ENCODE measurements around the gene CCDC13. TPM values are rescaled to one million over a fixed set of nuclear protein-coding genes. Genes with fewer than 3 reads are reported as not detected.
A peak's percentile ranks its signal among the peaks of the same experiment; 100 is the strongest.

Gene CCDC13
- total and polyA plus RNA-seq, 7 donors, result 0.30 to 1.2 (median 0.64) TPM

DNA sequence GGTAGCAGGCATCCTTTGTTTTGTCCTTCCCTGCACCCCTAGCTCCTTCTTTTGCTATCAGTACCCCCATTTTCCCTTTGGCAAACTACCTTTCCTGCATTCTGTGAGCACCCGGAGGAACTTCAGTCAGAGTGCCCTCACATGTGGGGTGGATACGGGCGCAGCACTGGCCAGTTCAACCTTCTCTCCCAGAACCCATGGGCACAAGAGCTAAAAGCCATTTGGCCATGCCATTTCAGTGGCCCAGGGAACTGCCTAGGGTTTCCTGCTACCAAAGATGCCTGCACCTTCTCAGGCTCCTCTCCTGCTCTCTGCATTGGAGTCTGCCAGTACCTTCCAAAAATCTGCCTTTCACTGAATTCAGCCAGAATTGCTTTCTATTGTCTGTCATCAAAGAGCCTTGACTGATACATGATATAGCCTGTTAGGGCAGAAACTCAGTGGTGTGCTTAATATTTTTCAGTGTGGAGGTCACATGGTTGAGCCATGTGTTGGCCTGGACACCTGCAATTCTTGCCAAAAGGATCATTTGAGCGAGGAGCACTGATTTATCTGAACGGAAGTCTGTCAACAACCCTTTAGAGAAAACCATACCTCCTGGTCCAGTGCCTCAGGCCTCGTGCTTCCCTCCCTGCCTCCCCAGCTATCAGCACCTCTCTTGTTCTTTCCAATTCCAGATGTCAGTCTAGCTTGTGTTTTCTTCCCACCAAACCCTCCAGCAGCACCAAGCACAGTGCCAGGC lies 43.5 kb downstream of the CCDC13 start:
- TF ChIP-seq, protein P1, sequence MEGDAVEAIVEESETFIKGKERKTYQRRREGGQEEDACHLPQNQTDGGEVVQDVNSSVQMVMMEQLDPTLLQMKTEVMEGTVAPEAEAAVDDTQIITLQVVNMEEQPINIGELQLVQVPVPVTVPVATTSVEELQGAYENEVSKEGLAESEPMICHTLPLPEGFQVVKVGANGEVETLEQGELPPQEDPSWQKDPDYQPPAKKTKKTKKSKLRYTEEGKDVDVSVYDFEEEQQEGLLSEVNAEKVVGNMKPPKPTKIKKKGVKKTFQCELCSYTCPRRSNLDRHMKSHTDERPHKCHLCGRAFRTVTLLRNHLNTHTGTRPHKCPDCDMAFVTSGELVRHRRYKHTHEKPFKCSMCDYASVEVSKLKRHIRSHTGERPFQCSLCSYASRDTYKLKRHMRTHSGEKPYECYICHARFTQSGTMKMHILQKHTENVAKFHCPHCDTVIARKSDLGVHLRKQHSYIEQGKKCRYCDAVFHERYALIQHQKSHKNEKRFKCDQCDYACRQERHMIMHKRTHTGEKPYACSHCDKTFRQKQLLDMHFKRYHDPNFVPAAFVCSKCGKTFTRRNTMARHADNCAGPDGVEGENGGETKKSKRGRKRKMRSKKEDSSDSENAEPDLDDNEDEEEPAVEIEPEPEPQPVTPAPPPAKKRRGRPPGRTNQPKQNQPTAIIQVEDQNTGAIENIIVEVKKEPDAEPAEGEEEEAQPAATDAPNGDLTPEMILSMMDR (IDR thresholded peaks at IDR 0.05), result no peak
- no peak overlapping the region for H3K4me3 ChIP-seq
- no peaks in the 10 kb centered on the region for H3K36me3 ChIP-seq (ENCODE audit: insufficient read depth in 1 of 2, low read depth in 1 of 2)
- 36 to 58% (median 50%) methylated on average over 6 of the region's 6 CpGs for WGBS, 3 donors
- peak; percentile 27 to 73 (median 62) for ATAC-seq
- H3K27me3 ChIP-seq (ENCODE audit: insufficient read depth in 3 of 3, low read length in 2 of 3), result no peaks in the 10 kb centered on the region
- H3K4me1 ChIP-seq, result peaks cover 33% of the 10 kb centered on the region
- no peaks in the 10 kb centered on the region for H3K9me3 ChIP-seq
- peak overlapping the region; percentile 73 for H3K27ac ChIP-seq
- intact Hi-C loops (cut with DNase I), result no loop called here
- DNase-seq, result no peak

DNA sequence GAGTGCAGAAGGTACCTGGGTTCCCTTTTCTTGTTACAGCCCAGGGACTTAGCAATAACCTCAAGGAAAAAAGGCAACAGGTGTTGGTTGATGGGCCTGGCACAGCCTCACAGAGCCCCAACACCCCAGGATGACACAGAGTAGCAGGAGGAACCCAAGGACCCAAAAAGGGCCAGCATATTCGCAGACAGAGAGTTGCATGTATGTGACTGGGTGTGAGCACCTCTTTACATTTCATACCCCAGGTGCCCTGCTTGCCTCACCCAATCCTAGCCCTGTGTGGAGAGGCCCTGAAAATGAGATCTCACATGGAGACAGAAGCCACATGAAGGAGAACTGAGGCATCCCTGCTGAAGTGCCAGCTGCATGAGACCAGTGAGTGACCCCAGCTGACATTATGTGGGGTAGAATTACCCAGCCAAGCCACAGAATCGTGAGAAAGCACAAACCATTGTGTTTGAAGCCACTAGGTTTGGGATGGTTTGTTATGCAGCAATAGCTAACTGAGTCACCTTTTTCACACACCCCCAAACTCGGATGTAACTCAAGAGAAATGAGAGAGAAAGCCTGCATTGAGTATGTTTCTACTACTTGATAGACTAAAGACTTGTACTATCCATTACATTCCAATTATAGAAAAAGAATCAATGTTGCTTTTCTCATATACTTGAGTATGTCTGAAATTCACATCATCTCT lies 44.2 kb downstream of the CCDC13 start:
- ATAC-seq (peak in 1 of 4 donors; percentile 13), DNase-seq (no peak)
- peak overlapping the region; percentile 73 for H3K27ac ChIP-seq

DNA sequence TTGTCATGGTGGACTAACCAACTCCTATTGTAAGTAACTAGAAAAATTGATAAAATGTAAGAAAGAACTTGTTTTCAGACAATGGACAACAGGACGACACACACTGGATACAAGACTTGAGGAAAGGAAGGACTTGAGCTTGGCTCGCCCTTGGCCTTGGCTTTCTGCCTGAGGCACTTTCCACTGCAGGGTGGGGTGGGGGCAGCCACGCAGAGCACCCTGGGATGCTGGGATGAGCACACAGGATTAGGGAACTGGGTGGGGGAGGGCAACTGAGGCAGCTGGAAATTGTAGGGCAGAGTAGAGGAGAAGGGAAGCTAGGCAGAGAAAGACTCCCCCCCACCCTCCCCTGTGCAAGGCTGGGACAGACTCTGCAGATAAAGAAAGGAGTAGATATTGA lies 45.0 kb downstream of the CCDC13 start:
- intact Hi-C loops (cut with DNase I), result no loop called here
- TF ChIP-seq, protein P1 (IDR thresholded peaks at IDR 0.05), result no peak
- H3K27ac ChIP-seq, result peak overlapping the region; percentile 68
- peaks cover 33% of the 10 kb centered on the region for H3K4me1 ChIP-seq
- no peak overlapping the region for H3K4me3 ChIP-seq
- H3K36me3 ChIP-seq (ENCODE audit: insufficient read depth in 1 of 2, low read depth in 1 of 2), result no peaks in the 10 kb centered on the region
- H3K27me3 ChIP-seq (ENCODE audit: insufficient read depth in 3 of 3, low read length in 2 of 3), result no peaks in the 10 kb centered on the region
- DNase-seq, result no peak
- WGBS, 3 donors, result 14 to 23% (median 16%) methylated on average over 3 of the region's 3 CpGs
- H3K9me3 ChIP-seq, result no peaks in the 10 kb centered on the region
- ATAC-seq, result peak in 3 of 4 donors; percentile 36 to 80 (median 69)

More for the DNA sequence above, 44.2 kb downstream of the CCDC13 start:
- 71 to 77% (median 75%) methylated on average over 3 of the region's 3 CpGs for WGBS, 3 donors
- Histone ChIP-seq H3K27me3 (ENCODE audit: insufficient read depth in 3 of 3, low read length in 2 of 3) (no peaks in the 10 kb centered on the region), H3K36me3 (ENCODE audit: insufficient read depth in 1 of 2, low read depth in 1 of 2) (no peaks in the 10 kb centered on the region), H3K4me1 (peaks cover 33% of the 10 kb centered on the region), H3K9me3 (no peaks in the 10 kb centered on the region), H3K4me3 (no peak overlapping the region)
- TF ChIP-seq, protein P1 (IDR thresholded peaks at IDR 0.05), result no peak
- intact Hi-C loops (cut with DNase I), result no loop called here

DNA sequence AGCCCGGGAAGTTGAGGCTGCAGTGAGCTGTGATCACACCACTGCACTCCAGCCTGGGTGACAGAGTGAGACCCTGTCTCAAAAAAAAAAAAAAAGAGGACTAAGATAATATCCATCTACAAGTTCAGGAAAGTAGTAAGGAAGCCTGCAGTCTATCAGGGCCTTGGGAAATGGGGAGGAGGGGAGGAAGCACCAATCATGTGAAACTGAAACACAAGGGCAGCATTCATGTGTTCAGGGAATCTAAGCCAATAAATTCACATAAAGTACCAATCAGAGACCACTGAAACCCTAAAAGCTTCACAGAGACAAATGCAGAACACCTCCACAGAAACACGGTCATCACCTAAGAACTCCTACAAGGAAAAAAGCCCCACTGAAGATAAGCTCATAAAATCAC lies 47.6 kb downstream of the CCDC13 start:
- intact Hi-C loops (cut with DNase I), result no loop called here
- peaks cover 50% of the 10 kb centered on the region for H3K4me1 ChIP-seq
- H3K27ac ChIP-seq, result no peak overlapping the region

More for the DNA sequence above, 47.6 kb downstream of the CCDC13 start:
- Histone ChIP-seq H3K9me3 (no peaks in the 10 kb centered on the region), H3K36me3 (ENCODE audit: insufficient read depth in 1 of 2, low read depth in 1 of 2) (no peaks in the 10 kb centered on the region), H3K4me3 (no peak overlapping the region), H3K27me3 (ENCODE audit: insufficient read depth in 3 of 3, low read length in 2 of 3) (no peaks in the 10 kb centered on the region)
- WGBS, 3 donors, result 91 to 96% (median 91%) methylated on average over 2 of the region's 2 CpGs
- TF ChIP-seq, protein P1 (IDR thresholded peaks at IDR 0.05), result no peak
- DNase-seq (no peak), ATAC-seq (no peak)

All from psoas muscle (tissue), 8 donors.